NCI-H345 treated with DMSO at 0.1 percent for 48 hours (cell line): Measurements from ENCODE around the gene SLC5A12.

Experiments
- DNase-seq: peaks from one replicate; lab custom pipeline; 2025; ENCODE audit not compliant: unreplicated experiment; lab: John Stamatoyannopoulos, UW

The SLC5A12 gene

GRCh38 chr11:26726960-26727359 is 5.1 kb upstream of the SLC5A12 start:
- no peak for DNase-seq

DNA sequence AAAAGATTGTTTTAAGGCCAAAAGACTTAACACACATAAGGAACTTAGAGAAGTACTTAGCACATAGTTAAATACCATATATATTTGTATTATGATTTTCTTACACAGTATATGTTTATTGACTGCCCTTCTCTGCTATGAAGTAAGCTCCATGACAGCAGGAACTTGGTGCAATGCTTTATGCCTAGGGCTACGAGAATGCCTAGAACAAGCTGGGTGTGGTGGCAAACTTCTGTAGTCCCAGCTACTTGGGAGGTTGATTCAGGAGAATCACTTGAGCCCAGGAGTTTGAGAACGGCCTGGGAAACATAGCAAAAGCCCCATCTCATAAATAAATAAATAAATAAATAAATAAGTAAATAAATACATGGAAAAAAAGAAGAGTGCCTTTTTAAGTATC is 1.9 kb downstream of the SLC5A12 start:
- no peak for DNase-seq

DNA sequence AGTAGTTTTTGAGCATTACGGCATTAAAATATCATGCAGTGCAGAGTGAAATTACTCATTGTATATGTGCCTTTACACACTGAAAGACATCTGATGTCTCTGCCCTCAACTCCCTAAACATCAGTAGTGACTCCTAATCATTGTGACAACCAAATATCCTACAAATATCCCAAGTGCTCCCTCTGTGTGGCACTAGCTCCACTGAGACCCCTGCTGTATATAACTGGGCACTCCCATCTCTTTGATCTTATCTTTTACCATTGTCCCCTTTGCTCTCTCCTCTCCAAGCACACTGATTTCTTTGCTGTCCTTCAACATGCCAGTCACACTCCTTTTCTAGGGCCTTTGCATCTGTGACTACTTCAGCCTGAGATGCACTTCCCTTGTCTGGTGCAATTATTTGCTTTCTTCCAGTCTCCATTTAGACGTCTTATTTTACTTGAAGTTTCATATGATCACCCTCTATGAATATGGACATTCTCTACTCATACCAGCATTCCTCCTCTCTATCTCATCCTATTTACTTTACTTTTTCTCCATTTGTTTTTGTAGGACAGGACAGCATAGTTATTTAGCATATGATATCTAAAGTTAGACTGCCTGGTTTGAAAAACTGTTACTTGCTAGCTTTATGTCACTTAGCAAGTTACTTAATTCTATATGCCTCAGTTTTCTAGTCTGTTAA is 2.4 kb downstream of the SLC5A12 start:
- no peak for DNase-seq

DNA sequence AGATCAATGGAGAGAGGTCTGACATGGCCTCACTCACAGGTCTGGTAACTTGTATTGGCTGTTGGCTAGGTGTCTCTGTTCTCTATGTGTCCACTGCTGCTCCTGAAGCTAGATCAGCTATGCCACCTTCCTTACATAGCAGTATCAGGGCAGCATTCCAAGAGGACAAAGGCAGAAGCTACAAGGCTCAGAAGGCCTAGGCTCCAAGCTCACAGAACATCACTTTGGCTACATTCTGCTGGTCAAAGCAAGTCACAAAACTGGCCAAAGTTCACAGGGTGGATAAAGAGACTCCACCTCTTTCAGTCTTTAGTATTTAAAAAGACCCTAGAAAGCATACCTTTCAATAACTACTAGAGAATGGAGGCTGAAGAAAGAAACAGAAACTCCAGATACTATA is 4.1 kb downstream of the SLC5A12 start:
- DNase-seq: no peak

DNA sequence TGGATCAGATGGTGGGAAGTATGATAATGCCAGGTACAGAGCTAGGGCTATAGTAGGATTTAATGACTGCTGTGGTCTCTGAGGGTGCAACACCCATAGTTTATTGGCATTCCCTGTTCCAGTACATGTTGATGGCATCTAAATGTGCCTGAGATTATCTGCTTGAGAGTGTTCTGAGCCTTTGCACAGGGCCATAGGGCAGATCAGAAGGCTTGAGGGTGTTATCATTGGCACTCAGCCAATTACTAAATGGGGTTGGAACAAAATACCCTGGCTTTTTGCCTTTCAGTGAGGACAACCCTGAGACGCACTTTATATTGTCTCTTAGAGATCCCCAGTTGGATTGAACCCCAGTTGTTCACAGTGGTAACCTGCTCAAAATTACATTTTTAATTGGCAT is 6.7 kb downstream of the SLC5A12 start:
- peak; percentile 30 for DNase-seq

DNA sequence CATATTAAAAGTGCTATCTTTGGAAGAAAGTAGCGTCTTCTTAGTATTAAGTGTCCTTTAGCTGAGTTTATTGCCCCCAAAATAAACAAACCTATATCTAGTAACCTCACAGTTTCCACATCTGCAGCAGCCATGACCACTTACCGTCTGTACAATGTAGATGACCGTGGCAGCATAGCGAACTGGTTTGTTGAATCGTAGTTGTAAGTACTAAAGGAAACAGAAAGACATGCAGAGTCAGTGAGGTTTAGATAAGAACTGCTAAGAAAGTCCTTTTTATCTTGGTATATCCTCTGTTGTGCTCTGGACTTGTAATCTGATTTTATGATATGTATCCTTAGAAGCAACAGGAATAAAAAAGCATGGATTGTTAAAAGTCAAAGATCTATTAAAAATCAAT is 9.4 kb downstream of the SLC5A12 start:
- no peak for DNase-seq

DNA sequence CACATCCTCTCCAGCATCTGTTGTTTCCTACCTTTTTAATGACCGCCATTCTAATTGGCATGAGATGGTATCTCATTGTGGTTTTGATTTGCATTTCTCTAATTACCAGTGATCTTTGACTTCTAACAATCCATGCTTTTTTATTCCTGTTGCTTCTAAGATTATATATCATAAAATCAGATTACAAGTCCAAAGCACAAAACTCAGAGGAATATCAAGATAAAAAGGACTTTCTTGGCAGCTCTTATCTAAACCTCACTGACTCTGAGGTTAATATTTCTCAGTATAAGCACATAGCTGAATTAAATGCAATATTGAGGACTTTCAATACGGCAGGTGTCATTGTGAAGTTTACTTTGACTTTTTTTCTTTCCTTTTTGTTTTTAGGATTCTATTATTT is 11.4 kb downstream of the SLC5A12 start:
- DNase-seq: no peak

DNA sequence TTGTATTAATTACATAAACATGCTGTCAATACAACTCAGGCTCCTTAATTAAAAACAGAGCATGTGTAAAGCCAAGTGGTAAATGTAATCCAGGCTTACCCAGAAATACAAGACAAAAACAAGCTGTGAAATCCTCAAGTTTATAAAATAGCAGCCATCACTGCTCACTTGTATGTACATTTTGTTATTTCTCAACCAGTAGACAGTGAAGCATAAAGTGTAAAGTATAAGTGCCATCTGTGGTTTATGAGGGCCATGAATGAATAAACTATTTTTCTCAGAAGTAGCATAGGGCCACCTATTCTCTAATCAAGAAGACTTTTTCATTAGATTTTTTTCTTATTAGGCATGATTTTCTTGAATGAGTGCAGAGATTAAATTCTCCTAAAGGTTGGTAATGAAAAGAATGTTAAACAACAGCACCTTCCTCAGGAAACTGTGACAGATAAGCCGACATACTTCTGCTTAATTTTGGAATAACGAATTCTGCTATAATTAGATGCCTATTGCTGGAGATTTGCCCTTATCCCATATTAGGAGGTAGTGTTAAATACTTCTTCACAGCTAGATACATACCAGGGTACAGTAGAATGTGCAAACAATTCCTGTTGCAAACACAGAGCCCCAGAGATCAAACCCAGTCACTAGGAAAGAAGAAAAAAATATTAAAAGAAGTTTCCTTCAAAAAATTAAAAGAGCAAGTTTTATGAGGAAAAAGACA is 13.0 kb downstream of the SLC5A12 start:
- DNase-seq: no peak

DNA sequence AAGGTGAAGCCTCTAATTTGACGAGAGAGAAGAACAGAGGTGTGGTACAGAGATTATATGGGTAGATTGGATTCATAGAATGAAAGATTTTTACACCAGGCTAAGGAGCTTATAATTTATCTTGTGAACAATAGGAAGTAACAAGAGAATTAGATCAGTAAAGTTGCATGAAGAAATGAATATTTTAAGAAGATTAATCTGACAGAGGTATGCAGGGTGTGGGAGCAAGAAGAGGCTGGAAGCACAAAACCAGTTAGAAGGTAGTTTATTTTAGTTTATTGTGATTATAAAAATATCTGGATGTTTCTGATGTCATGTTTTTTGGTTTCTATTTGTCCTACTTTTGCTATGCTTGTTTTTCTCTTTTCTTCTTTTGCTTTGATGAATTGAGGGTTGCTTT is 15.7 kb downstream of the SLC5A12 start:
- DNase-seq: no peak

- no peak for DNase-seq
Measured at GRCh38 chr11:26704249-26704648, 17.6 kb downstream of the SLC5A12 start.

DNA sequence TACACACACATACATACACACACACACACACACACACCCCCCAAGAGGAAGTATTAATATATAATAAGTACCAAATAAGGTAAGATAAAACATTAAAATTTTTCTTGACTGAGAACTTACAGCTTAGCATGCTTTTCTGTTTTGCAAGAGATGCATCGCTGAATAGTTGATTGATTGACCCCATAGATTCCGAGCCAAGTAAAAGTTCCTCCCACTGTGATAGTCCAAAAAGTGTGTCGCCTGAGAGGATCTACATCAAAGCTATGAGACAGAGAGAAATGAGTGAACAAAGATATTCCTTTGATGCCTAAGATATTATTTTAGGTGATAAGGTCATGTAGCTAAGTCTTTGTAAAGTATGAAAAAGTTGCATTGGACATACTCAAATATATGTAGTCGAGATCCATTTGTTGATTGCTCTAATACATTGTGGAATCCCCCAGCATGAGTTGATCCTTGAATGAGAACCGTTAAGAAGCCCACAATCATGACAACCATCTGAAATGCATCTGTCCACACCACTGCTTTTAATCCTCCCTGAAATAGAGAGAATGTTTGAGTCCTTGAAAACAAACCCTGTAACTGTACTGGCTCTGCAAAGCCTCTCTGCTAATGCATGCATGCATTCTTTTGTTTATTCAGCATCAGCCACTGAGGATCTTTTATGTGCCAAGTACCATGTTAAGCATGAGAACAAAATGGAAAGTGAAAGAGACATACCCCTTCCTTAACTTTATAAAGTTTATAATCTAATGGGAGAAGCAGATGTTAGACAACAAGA is 18.3 kb downstream of the SLC5A12 start:
- DNase-seq: no peak

- no peak for DNase-seq
Measured at GRCh38 chr11:26702406-26702805, 19.5 kb downstream of the SLC5A12 start.

DNA sequence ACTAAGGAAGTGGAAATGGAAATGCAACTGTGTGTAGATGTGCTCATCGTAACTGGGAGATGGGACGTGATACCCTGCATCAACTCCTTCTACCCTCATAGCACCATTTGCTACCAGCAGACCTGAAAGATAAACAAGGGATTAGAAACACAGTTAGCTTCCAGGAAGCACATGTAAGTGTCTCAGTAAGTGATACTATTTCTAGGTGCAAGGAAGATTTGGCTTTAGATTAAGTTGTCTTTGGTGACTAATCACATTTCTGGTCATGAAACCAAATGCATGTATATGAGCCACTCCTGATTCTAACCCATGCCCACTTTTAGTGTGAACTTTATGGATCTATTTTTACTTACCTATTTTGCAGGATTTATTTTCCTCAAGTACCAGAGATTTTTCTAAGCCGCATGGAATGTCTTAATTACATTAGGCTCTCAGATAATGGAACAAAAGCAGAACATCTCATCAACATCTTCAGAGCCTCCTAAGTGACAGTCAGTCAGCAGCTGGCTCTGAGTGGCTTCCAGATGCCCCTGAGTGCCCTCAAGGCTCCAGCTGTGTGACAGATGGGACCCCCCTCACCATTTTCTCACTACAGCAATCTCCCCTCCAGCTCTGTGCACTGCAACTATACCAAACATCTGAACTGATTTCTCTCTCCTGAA is 21.2 kb downstream of the SLC5A12 start:
- DNase-seq: no peak

- DNase-seq: no peak
Measured at GRCh38 chr11:26698224-26698623, 23.6 kb downstream of the SLC5A12 start.

DNA sequence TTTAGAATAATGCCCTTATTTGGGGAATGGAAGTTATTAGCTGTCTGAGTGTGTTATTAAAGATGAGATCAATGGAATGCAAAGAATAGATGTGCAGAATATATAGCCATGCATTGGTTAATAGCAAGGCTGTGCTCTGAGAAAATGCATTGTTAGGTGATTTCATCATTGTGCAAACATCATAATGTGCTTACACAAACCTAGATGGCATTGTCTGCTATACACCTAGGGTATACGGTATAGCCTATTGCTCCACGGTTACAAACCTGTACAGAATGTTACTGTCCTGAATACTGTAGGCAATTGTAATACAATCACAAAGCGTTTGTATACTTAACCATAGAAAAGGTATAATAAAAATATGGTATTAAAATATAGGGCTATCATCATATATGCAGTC is 25.5 kb downstream of the SLC5A12 start:
- DNase-seq: no peak

GRCh38 chr11:26688701-26689100 is 33.2 kb downstream of the SLC5A12 start:
- no peak for DNase-seq

DNA sequence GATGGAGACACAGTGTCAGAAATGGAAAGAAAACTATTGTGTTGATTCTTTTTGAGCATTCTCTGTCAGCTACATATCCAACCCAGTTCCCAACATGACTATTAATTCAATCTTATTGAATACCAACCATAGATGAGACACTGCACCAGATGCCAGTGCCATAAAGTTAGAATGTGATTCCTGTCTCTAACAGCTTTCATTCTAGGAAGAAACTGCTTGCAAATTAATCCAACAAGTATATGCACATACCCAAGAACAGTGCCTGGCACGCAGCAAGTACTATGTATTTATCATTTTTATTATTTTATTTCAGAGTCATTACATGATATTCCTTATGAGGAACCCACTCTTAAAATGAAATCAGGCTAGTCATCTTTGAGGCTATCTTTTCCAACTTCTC is 34.5 kb downstream of the SLC5A12 start:
- DNase-seq: no peak

- no peak for DNase-seq
Measured at GRCh38 chr11:26677566-26677965, 44.3 kb downstream of the SLC5A12 start.

- DNase-seq: no peak
Measured at GRCh38 chr11:26676641-26677040, 45.2 kb downstream of the SLC5A12 start.

- DNase-seq: no peak
Measured at GRCh38 chr11:26675233-26675928, 46.5 kb downstream of the SLC5A12 start.

DNA sequence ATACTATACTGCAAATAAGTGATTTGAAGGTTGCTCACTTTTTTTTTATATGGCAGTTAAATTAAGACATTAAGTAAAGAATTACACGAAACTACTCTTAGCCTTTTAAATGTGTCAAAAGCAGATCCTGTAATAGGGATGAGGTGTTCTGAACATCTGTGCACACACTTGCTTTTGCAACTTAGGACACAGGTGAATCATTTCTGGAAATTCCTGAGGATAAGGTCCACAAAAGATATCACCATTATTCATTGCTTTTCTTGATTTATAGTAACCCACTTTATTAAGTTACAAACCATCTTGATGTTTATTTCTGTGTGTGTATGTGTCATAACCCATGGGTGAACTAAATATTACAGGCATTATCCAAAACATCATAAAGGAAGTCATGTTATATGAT is 55.9 kb downstream of the SLC5A12 start:
- DNase-seq: no peak
